Hindlimb muscle (tissue), 1 donor: ENCODE data around the gene SPATA6L. TPM values are rescaled to one million over a fixed set of nuclear protein-coding genes. Genes with fewer than 3 reads are reported as not detected.

ENCODE experiments used
- DNase-seq: peaks from one replicate; pipeline ENCODE4 v3.0.0-alpha.2; 2013
- polyA plus RNA-seq: library from polyadenylated mRNA; unstranded; fragments of 120-200 nt; gene quantifications from one replicate; pipeline ENCODE4 v1.2.1, GENCODE V29; 2013; ENCODE audit not compliant: insufficient read length

The SPATA6L gene, protein sequence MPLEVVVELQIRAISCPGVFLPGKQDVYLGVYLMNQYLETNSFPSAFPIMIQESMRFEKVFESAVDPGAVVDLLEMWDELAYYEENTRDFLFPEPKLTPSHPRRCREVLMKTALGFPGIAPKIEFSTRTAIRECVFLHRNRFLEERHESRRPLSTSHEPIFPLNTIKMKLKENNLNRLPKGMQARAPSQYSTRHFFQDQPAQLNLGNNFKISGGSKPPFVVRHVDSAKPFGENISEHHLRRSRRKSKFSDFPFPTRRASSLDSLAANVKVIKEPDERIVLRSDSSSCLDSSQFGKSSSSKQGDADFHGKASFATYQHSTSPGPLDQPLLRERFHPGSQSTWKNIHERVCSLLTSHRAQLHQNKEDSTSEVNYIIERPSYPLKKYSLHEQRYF
- 0.53 TPM for polyA plus RNA-seq

GRCh38 chr9:4666042-4666699 is at the start of gene SPATA6L:
Gene SPATA6L (minus strand): TSS chr9:4666480. CDS start chr9:4666250, 230 bp downstream.
- DNase-seq = peak; percentile 80

DNA sequence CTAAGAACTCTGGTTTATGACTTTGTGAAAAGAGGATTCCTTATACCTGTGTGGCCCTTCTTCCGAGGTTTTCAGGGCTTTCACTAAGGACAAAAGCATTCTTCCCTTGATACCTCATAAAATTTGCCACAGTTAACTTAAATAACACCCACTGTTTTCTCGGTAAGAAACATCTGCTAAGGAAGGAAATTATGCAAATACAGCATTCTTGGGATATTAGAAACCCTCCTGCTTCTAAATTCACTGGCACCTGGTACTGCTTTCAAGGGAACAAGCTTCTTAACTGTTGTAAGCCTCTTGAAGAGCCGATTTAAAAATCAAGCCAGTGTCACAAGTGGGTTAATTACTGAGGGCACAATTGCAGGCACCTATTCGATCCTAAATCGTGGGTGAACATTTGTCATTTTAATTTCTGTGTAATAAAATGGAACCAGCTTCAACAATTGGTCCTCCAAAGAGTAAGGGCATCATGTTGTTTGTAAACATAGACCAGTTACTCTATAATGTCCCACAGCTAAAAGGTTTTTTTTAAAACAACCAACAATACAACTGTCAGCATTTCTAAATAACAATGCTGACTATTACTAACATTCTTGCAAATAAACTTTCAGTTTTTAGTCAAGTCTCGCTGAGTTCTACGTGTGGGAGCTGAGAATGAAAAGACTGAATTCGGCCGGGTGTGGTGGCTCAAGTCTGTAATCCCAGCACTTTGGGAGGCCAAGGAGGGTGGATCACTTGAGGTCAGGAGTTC is 48.2 kb upstream of the SPATA6L start:
- DNase-seq = no peak

DNA sequence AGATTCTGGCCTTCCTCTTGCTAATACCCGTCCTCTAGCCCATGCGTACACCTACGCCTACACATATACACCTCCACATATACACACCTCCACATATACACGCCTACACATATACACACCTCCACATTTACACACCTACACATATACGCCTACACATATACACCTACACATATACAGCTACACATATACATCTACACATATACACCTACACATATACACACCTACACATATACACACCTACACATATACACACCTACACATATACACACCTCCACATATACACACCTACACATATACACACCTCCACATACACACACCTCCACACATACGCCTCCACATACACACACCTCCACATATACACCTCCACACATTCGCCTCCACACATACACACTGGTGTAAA is 47.6 kb upstream of the SPATA6L start:
- DNase-seq = no peak

GRCh38 chr9:4709380-4709779 is 43.1 kb upstream of the SPATA6L start:
- DNase-seq = no peak

GRCh38 chr9:4706971-4707622 is 40.8 kb upstream of the SPATA6L start:
- no peak for DNase-seq

DNA sequence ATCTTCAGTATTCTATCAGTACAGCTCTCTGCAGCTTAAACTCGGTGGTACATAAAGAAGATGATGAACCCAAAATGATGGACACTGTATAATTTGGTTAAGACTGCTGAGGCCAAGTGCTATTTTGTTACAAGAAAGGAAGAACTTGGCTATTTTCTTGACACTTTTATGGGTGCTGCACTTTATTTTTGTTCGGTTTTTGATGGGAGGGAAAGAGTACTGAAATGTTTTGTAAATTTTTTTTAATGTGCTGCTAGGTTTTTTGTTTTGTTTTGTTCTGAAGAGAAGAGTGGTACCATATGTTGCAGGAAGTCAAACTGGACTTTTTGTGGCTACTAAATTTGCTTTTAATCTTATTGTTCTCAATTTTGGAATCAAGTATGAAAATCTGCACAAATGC is 39.7 kb upstream of the SPATA6L start:
- DNase-seq = no peak

- no peak for DNase-seq
Measured at GRCh38 chr9:4704129-4704528, 37.8 kb upstream of the SPATA6L start.

GRCh38 chr9:4701526-4701925 is 35.2 kb upstream of the SPATA6L start:
- no peak for DNase-seq

DNA sequence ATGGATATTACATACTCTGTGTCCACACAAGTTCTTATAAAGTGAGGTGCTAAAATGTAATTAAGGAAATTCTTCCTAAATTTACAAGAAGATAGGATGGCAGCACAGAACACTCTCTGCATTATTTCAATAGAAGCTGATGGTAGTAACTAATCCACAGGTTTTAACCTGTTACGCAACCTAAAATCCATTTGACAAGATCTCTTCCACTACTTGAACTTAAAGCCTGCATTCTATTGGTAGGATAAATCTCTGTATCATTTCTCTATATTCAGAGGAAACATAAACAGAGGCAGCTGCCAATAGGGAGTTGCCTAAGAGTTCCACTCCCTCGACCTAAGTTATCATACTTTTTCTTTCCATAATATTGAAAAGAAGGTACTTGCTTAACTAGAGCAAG is 34.7 kb upstream of the SPATA6L start:
- no peak for DNase-seq

- DNase-seq = no peak
Measured at GRCh38 chr9:4700091-4700490, 33.8 kb upstream of the SPATA6L start.

- no peak for DNase-seq
Measured at GRCh38 chr9:4691795-4692194, 25.5 kb upstream of the SPATA6L start.

DNA sequence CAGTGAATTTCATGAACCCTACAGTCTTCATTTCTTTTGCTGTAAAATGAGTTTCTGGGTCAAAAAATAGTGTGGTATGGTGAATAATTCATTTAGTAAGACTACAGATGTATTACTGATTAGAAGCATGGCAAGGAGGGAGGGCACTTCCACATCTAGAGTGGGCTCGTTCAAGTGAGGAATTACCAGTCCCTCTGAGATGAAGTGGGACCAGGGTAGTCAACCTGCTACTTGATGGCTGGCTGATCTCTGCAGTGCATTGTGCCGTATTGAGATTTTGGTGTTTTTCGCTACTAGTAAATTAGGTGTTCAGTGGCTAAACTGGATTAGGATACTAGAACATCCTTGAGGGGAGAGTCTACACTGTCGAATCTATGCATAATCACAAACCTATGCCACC is 23.9 kb upstream of the SPATA6L start:
- DNase-seq = no peak

GRCh38 chr9:4689687-4690104 is 23.4 kb upstream of the SPATA6L start:
- DNase-seq = no peak

DNA sequence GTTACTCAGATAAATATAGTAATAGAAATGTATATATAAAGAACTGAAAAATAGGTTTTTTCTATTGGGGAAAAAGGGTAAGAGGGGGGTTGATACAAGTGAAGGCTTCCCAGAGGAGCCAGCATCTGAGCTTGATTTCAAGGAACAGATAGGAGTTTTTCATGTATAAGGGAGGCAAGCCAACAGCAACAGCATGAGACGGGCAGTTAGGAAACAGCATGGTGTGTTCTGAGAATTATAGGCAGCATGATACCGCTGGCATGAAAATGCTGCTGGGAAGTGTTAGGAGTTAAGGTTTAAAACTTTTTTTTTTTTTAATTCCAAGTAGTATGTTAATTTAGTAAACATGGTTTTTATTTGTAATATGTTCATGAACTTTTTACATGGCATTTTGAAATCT is 22.7 kb upstream of the SPATA6L start:
- DNase-seq = no peak

GRCh38 chr9:4686584-4686983 is 20.3 kb upstream of the SPATA6L start:
- DNase-seq = no peak

GRCh38 chr9:4686112-4686511 is 19.8 kb upstream of the SPATA6L start:
- no peak for DNase-seq

DNA sequence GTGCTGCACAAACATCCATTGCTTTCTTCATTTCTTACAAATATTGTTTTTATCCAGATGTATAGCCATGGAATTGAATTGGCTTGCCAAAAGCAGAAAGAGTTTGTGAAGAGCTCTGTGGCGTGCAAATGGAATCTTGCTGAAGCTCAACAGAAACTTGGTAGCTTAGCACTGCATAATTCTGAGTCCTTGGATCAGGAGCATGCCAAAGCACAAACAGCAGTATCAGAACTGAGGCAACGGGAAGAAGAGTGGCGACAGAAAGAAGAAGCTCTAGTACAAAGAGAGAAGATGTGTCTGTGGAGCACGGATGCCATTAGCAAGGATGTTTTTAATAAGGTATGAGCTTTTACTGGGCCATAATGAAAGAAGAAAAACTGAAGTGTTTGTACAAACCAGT is 18.5 kb upstream of the SPATA6L start:
- no peak for DNase-seq

DNA sequence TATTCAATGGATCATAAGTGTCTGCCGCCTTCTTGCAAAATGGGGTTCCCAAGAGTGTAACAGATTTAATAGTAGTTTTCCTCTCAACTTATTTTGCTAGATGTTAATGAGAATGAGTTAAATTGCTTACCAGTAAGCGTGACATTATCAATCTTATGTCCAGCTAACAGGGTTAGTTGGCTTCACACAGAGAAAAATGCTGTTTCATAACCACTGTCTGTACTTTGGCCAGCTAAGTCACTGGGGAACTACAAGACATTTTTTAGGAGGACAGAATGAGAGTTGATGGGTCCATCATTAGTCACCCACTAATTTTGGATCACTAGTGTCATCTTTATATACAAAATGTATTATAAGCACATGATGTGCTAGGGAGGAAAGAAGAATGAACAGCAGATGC is 14.5 kb upstream of the SPATA6L start:
- DNase-seq = no peak

DNA sequence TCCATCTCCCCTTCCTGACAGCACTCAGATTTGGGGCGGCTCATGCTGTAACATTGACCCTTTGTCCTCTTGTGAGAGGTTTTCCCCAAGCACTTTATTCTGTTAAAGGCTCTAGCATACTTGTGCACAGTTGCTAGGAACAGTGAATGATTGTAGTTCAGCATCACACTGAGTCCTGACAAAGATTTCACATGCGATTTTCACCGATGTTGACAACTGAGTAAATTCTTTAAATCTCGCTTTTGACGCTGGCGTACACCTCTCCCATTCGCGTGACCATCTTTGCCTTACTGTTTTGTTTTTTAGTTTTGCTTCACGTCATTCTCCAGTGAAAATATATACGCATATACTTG is 13.9 kb upstream of the SPATA6L start:
- no peak for DNase-seq

GRCh38 chr9:4679268-4680172 is 13.2 kb upstream of the SPATA6L start, which contains the start of gene CDC37L1:
Gene CDC37L1 (plus strand): TSS chr9:4679569. CDS start chr9:4679768, 199 bp downstream.
- DNase-seq = peak; percentile 97

- DNase-seq = no peak
Measured at GRCh38 chr9:4678679-4679267, 12.5 kb upstream of the SPATA6L start.
